Mucosa of descending colon (tissue), 3 donors: ENCODE measurements around the gene ZNF697. TPM values are rescaled to one million over a fixed set of nuclear protein-coding genes. Genes with fewer than 3 reads are reported as not detected.

ENCODE experiments used
- ATAC-seq: fragments of 200-7000 bp; cut with Tn5 transposase; one replicate; pipeline ENCODE4 v1.9.1; 2020; ENCODE audit warnings: mild to moderate bottlenecking, moderate library complexity
- DNase-seq, 3 donors: peaks; one replicate each; pipeline ENCODE4 v3.0.0-alpha.2; 2020
- H3K36me3 ChIP-seq: fragments of 200-600 bp; one replicate; pipeline ENCODE4 v1.8.0; 2021; ENCODE audit warnings: low read depth, mild to moderate bottlenecking
- H3K4me1 ChIP-seq: fragments of 200-600 bp; one replicate; pipeline ENCODE4 v1.8.0; 2021; ENCODE audit warnings: low read depth, mild to moderate bottlenecking
- H3K4me3 ChIP-seq: fragments of 200-600 bp; one replicate; pipeline ENCODE4 v1.8.0; 2021; ENCODE audit warnings: mild to moderate bottlenecking
- H3K9me3 ChIP-seq: fragments of 200-600 bp; one replicate; pipeline ENCODE4 v1.8.0; 2021; ENCODE audit warnings: mild to moderate bottlenecking
- intact Hi-C, 2 donors: fragments of 100-400 bp; cut with DNase I in 1 of 2; cut with micrococcal nuclease in 1 of 2; formaldehyde crosslinking; loops; one replicate each; pipeline versions ENCODE4 v1.11.0 to v1.11.1; 2022; cut with DNase I, micrococcal nuclease
- total RNA-seq, 3 donors: library from RNA; stranded (reverse); fragmentation: NEBNext Ultra II Directional in 2 of 3; extraction: Animal tissue kit (Norgen Biotek cat#: 25700) in 2 of 3; gene quantifications; one replicate each; pipeline versions ENCODE4 v1.2.1 to v1.2.4, GENCODE V29; 2021 to 2023
- TF ChIP-seq, protein P1 (sequence below): fragments of 200-600 bp; IDR thresholded peaks from one replicate; pipeline ENCODE4 v1.8.0; 2022; ENCODE audit warnings: antibody characterized with exemption, mild to moderate bottlenecking
- donor health status: DM: no; HTN: no; CAD: no; lungs with moderate emphysema.
- donor health status: DM: no; HTN: no; CAD: no.
- donor health status: DM: no; HTN: yes; CAD: no.

Gene ZNF697
- total RNA-seq, 3 donors from 2014 or later: 1.8 to 7.8 (median 2.8) TPM

DNA sequence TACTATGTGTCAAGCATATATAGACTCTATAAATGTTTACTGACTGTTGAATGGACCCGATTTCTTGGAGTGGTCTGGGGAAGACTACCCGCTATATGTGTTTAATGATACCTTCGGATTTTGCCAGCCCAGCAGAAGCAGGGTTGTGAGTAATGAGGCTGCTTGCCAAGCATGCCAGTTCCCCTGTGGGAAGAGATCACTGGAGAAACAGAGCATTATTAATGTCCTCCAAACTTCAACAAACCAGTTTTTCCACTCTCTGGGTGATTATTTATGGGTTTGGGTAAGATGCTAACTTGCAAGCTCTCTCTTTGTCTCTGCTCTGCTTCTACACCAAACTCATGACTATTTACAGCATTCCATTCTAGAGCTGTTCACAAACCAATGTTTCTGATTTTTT lies 38.6 kb upstream of the ZNF697 start:
- TF ChIP-seq, protein P1, sequence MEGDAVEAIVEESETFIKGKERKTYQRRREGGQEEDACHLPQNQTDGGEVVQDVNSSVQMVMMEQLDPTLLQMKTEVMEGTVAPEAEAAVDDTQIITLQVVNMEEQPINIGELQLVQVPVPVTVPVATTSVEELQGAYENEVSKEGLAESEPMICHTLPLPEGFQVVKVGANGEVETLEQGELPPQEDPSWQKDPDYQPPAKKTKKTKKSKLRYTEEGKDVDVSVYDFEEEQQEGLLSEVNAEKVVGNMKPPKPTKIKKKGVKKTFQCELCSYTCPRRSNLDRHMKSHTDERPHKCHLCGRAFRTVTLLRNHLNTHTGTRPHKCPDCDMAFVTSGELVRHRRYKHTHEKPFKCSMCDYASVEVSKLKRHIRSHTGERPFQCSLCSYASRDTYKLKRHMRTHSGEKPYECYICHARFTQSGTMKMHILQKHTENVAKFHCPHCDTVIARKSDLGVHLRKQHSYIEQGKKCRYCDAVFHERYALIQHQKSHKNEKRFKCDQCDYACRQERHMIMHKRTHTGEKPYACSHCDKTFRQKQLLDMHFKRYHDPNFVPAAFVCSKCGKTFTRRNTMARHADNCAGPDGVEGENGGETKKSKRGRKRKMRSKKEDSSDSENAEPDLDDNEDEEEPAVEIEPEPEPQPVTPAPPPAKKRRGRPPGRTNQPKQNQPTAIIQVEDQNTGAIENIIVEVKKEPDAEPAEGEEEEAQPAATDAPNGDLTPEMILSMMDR: no peak
- H3K4me3 ChIP-seq: no peak overlapping the region
- no peaks in the 10 kb centered on the region for H3K36me3 ChIP-seq
- intact Hi-C loops: no loop called here
- H3K4me1 ChIP-seq: no peaks in the 10 kb centered on the region
- DNase-seq: no peak
- no peak for ATAC-seq
- H3K9me3 ChIP-seq: no peaks in the 10 kb centered on the region

DNA sequence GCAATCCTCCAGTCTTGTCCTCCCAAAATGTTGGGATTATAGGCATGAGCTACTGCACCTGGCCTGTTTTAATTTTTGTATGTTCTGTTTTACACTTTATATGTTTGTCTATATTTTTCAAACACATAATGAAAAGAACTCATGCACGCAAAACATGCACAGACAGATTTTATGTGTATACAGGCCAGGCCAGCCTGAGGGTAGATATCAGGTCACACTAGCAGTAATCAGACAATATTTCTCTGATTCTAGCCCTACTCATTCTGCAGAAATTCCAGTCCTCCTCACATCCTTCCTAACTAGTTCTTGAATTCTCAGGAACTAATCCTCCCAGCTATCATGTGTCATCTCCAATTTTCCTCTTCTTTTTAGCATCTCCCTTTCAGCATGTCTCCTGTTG lies 35.8 kb upstream of the ZNF697 start:
- H3K36me3 ChIP-seq: no peaks in the 10 kb centered on the region
- TF ChIP-seq, protein P1: no peak
- ATAC-seq (no peak), DNase-seq (no peak)
- H3K4me1 ChIP-seq: no peaks in the 10 kb centered on the region
- H3K9me3 ChIP-seq: no peaks in the 10 kb centered on the region
- intact Hi-C loops: no loop called here
- H3K4me3 ChIP-seq: no peak overlapping the region

DNA sequence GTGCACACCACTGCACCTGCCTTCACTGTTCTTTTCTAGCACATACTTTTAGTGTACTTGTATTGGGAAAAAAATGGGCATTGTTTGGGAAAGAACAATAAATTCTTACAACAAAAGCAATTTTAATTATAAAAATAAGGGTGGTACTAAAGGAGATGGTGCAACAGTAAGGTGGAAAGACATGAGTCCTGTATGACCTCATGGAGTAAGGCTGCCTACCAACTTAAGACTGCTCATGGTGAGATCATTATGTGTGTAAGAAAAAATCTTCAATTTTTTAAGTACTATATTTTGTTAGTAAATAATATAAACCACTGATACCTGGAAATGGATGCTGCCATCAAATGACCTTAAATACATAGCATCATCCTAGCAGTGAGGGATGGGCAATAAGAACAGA lies 34.1 kb upstream of the ZNF697 start:
- DNase-seq: no peak
- TF ChIP-seq, protein P1: no peak

DNA sequence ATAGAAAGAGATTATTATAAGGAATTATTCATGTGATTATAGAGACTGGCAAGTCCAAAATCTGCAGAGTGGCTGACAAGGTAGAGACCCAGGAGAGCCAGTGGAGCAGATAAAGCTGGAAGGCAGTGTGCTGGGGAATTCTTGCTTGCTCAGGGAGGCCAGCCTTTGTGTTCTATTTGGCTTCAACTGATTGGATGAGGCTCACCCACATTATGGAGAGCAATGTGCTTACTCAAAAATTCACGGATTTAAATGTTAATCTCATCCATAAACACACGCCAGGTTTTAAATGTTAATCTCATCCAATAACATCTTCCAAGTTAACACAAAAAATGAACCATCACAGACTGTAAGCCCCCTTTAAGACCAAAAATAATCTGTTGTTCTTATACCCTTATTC lies 33.5 kb upstream of the ZNF697 start:
- no peaks in the 10 kb centered on the region for H3K4me1 ChIP-seq
- intact Hi-C loops: no loop called here
- no peak overlapping the region for H3K4me3 ChIP-seq
- no peaks in the 10 kb centered on the region for H3K9me3 ChIP-seq
- no peak for ATAC-seq
- DNase-seq: no peak
- TF ChIP-seq, protein P1: no peak
- no peaks in the 10 kb centered on the region for H3K36me3 ChIP-seq

More for the DNA sequence above, 34.1 kb upstream of the ZNF697 start:
- intact Hi-C loops: no loop called here
- no peak overlapping the region for H3K4me3 ChIP-seq
- H3K9me3 ChIP-seq: no peaks in the 10 kb centered on the region
- no peaks in the 10 kb centered on the region for H3K4me1 ChIP-seq
- H3K36me3 ChIP-seq: no peaks in the 10 kb centered on the region
- no peak for ATAC-seq

DNA sequence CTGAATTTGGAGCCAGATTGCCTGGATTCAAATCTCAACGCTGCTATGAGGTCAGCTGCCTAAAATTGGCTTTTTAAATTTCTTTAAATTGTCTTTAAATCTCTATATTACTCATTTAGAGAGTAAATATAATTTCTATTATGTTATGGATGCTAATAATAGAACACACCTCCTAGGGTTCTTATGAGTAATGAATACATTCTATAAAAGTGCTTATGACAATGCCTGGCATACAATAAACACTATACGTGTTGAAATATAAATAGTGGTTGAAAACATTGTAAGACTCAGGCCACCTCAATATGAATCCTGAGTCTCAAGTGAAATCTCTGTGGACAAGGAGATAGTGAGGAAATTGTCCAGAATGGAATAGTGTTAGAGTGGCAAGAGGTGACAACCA lies 32.7 kb upstream of the ZNF697 start:
- ATAC-seq (no peak), DNase-seq (no peak)

DNA sequence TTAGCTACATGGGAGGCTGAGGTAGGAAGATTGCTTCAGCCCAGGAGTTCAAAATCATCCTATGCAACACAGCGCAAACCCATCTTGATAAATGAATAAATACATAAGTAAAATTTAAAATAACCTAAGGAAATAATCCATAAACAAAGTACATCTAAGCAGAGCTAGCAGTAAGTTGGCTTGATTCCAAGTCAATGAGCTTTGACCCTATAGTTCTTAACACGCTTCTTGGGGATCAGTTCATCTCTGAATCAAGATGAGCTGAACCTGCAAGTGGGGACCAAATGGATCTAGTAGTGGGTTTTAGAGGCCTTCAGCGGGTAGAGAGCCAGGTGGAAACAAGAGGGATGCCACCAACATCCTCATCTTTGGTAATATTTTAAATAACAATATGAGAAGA lies 32.1 kb upstream of the ZNF697 start:
- H3K4me3 ChIP-seq: no peak overlapping the region
- ATAC-seq: no peak
- no peaks in the 10 kb centered on the region for H3K36me3 ChIP-seq
- intact Hi-C loops: no loop called here
- H3K9me3 ChIP-seq: no peaks in the 10 kb centered on the region
- TF ChIP-seq, protein P1: no peak
- H3K4me1 ChIP-seq: no peaks in the 10 kb centered on the region
- DNase-seq: no peak

More for the DNA sequence above, 32.7 kb upstream of the ZNF697 start:
- Histone ChIP-seq H3K36me3 (no peaks in the 10 kb centered on the region), H3K4me3 (no peak overlapping the region), H3K9me3 (no peaks in the 10 kb centered on the region), H3K4me1 (no peaks in the 10 kb centered on the region)
- TF ChIP-seq, protein P1: no peak
- intact Hi-C loops: no loop called here
